ENCODE results near the gene COG5. TPM values are rescaled to one million over a fixed set of nuclear protein-coding genes. Genes with fewer than 3 reads are reported as not detected.

Gene COG5
- total and polyA plus RNA-seq, 10 donors = 3.6 to 86.6 (median 48.7) TPM

- H3K27ac ChIP-seq = no peak overlapping the region
- TF ChIP-seq POLR2A (IDR thresholded peaks at IDR 0.05) = no peak
- H3K27me3 ChIP-seq (replicated peaks in 1 of 7) = no peaks in the 10 kb centered on the region
- peaks cover 0 to 33% (median 9%) of the 10 kb centered on the region in 6 donors for H3K4me1 ChIP-seq
- no peaks in the 10 kb centered on the region for H3K9me3 ChIP-seq
- WGBS, 5 donors = 91 to 96% (median 92%) methylated on average over 4 of the region's 4 CpGs
- no peak for DNase-seq
- no peak overlapping the region for H3K4me3 ChIP-seq
- H3K36me3 ChIP-seq = peaks cover 0 to 100% (median 98%) of the 10 kb centered on the region in 6 donors
- intact Hi-C loops (cut with DNase I; ENCODE audit: low total_unique reads) = no loop called here
Measured at GRCh38 chr7:107186240-107186639, 377.5 kb downstream of the COG5 start.

- Histone ChIP-seq H3K36me3 (peaks cover 0 to 100% (median 97%) of the 10 kb centered on the region in 6 donors), H3K27ac (no peak overlapping the region), H3K27me3 (replicated peaks in 1 of 7) (no peaks in the 10 kb centered on the region), H3K4me1 (peaks cover 0 to 38% (median 12%) of the 10 kb centered on the region in 6 donors), H3K4me3 (no peak overlapping the region), H3K9me3 (no peaks in the 10 kb centered on the region)
- TF ChIP-seq CTCF (IDR thresholded peaks at IDR 0.05 in 8 of 11, conservative IDR thresholded peaks at IDR 0.05 in 3 of 11) (no peak), POLR2A (IDR thresholded peaks at IDR 0.05) (no peak), POLR2AphosphoS5 (IDR thresholded peaks at IDR 0.05) (no peak)
- intact Hi-C loops (cut with DNase I; ENCODE audit: low total_unique reads) = no loop called here
- DNase-seq = no peak
- 82 to 95% (median 89%) methylated on average over 4 of the region's 4 CpGs for WGBS, 5 donors
Measured at GRCh38 chr7:107185716-107186115, 378.0 kb downstream of the COG5 start.

GRCh38 chr7:107181172-107181571 lies 382.5 kb downstream of the COG5 start:
- intact Hi-C loops (cut with DNase I; ENCODE audit: low total_unique reads) = no loop called here
- DNase-seq = no peak
- Histone ChIP-seq H3K4me1 (peaks cover 0 to 83% (median 46%) of the 10 kb centered on the region in 6 donors), H3K27me3 (replicated peaks in 1 of 7) (no peaks in the 10 kb centered on the region), H3K4me3 (no peak overlapping the region), H3K36me3 (peaks cover 0 to 72% (median 59%) of the 10 kb centered on the region in 6 donors), H3K27ac (peak overlapping the region in 2 of 8 donors; percentile 16 to 28), H3K9me3 (no peaks in the 10 kb centered on the region)
- TF ChIP-seq CTCF (IDR thresholded peaks at IDR 0.05 in 8 of 11, conservative IDR thresholded peaks at IDR 0.05 in 3 of 11) (no peak), POLR2A (IDR thresholded peaks at IDR 0.05) (no peak), POLR2AphosphoS5 (IDR thresholded peaks at IDR 0.05) (no peak)
- WGBS, 5 donors = 92 to 95% (median 93%) methylated on average over 5 of the region's 5 CpGs

- 42 to 55% (median 50%) methylated on average over 1 of the region's 1 CpG for WGBS, 5 donors
- no peaks in the 10 kb centered on the region for H3K27me3 ChIP-seq (replicated peaks in 1 of 7)
- no peak for DNase-seq
- H3K4me1 ChIP-seq = peaks cover under 1 to 91% (median 52%) of the 10 kb centered on the region in 6 donors
- intact Hi-C loops (cut with DNase I; ENCODE audit: low total_unique reads) = no loop called here
- no peak overlapping the region for H3K4me3 ChIP-seq
- no peaks in the 10 kb centered on the region for H3K9me3 ChIP-seq
- TF ChIP-seq POLR2AphosphoS5 (IDR thresholded peaks at IDR 0.05) (no peak), CTCF (IDR thresholded peaks at IDR 0.05 in 8 of 11, conservative IDR thresholded peaks at IDR 0.05 in 3 of 11) (no peak), POLR2A (IDR thresholded peaks at IDR 0.05) (no peak)
- H3K27ac ChIP-seq = peak overlapping the region in 2 of 8 donors; percentile 16 to 28
- peaks cover 0 to 68% (median 51%) of the 10 kb centered on the region in 6 donors for H3K36me3 ChIP-seq
Measured at GRCh38 chr7:107180378-107180777, 383.3 kb downstream of the COG5 start.
